GM19238 (cell line): Measurements from ENCODE around the gene HBS1L.

Experiments
- DNase-seq: peaks from one replicate; pipeline ENCODE4 v3.0.0; 2011; ENCODE audit warnings: low spot score; ENCODE audit not compliant: insufficient read length

Gene HBS1L

GRCh38 chr6:135054569-135055498 lies at the start of gene HBS1L:
HBS1L (minus strand) TSS chr6:135054822; CDS start chr6:135054691, 131 bp downstream.
- peak; percentile 87 for DNase-seq

- no peak for DNase-seq
Measured at GRCh38 chr6:135104199-135104598, 49.6 kb upstream of the HBS1L start.

GRCh38 chr6:135102191-135102590 lies 47.6 kb upstream of the HBS1L start:
- no peak for DNase-seq

- no peak for DNase-seq
Measured at GRCh38 chr6:135097172-135097571, 42.5 kb upstream of the HBS1L start.

- DNase-seq, result no peak
Measured at GRCh38 chr6:135096403-135097130, 41.9 kb upstream of the HBS1L start.

GRCh38 chr6:135095716-135096115 lies 41.1 kb upstream of the HBS1L start:
- DNase-seq, result no peak

- DNase-seq, result no peak
Measured at GRCh38 chr6:135094403-135094821, 39.8 kb upstream of the HBS1L start.

GRCh38 chr6:135093578-135093977 lies 39.0 kb upstream of the HBS1L start:
- no peak for DNase-seq

GRCh38 chr6:135092724-135093123 lies 38.1 kb upstream of the HBS1L start:
- no peak for DNase-seq

GRCh38 chr6:135090819-135091218 lies 36.2 kb upstream of the HBS1L start:
- DNase-seq, result no peak

GRCh38 chr6:135089901-135090300 lies 35.3 kb upstream of the HBS1L start:
- DNase-seq, result no peak

GRCh38 chr6:135088818-135089809 lies 34.5 kb upstream of the HBS1L start:
- no peak for DNase-seq

GRCh38 chr6:135088281-135088680 lies 33.7 kb upstream of the HBS1L start:
- no peak for DNase-seq

GRCh38 chr6:135087803-135088202 lies 33.2 kb upstream of the HBS1L start:
- DNase-seq, result no peak

- DNase-seq, result no peak
Measured at GRCh38 chr6:135087403-135087802, 32.8 kb upstream of the HBS1L start.

- no peak for DNase-seq
Measured at GRCh38 chr6:135086414-135086764, 31.8 kb upstream of the HBS1L start.

- no peak for DNase-seq
Measured at GRCh38 chr6:135085700-135086413, 31.2 kb upstream of the HBS1L start.

GRCh38 chr6:135084916-135085269 lies 30.3 kb upstream of the HBS1L start:
- DNase-seq, result no peak

GRCh38 chr6:135084001-135084915 lies 29.6 kb upstream of the HBS1L start:
- no peak for DNase-seq

GRCh38 chr6:135081966-135082365 lies 27.3 kb upstream of the HBS1L start:
- DNase-seq, result no peak
